Ascending aorta (tissue), 2 donors: ENCODE results near the gene OMP. TPM values are rescaled to one million over a fixed set of nuclear protein-coding genes. Genes with fewer than 3 reads are reported as not detected.
A peak's percentile ranks its signal among the peaks of the same experiment; 100 is the strongest.

Experiments
- DNase-seq, 2 donors: peaks; one replicate each; pipeline ENCODE4 v3.0.0-alpha.2; 2019; ENCODE audit warnings: low spot score in 2 of 2
- H3K27ac ChIP-seq, 2 donors: fragments of 200-600 bp; sonication (generic); one replicate each; pipeline ENCODE4 v1.5.1; 2016 to 2017; ENCODE audit warnings: mild to moderate bottlenecking in 1 of 2
- H3K27me3 ChIP-seq: fragments of 200-600 bp; sonication (generic); one replicate; pipeline ENCODE4 v1.5.1; 2017
- H3K36me3 ChIP-seq, 2 donors: fragments of 200-600 bp; sonication (generic); one replicate each; pipeline ENCODE4 v1.5.1; 2016
- H3K4me1 ChIP-seq, 2 donors: fragments of 200-600 bp; sonication (generic); one replicate each; pipeline ENCODE4 v1.5.1; 2016 to 2017; ENCODE audit warnings: mild to moderate bottlenecking in 1 of 2
- H3K4me3 ChIP-seq, 2 donors: fragments of 200-600 bp; sonication (generic); one replicate each; pipeline ENCODE4 v1.5.1; 2016 to 2017; ENCODE audit warnings: mild to moderate bottlenecking in 1 of 2
- H3K9me3 ChIP-seq, 2 donors: fragments of 200-600 bp; sonication (generic); one replicate each; pipeline ENCODE4 v1.5.1; 2016
- intact Hi-C: fragments of 100-400 bp; cut with DNase I; formaldehyde crosslinking; loops from one replicate; pipeline ENCODE4 v1.15.1; 2023
- total RNA-seq: library from RNA; depleted of rRNA; stranded (reverse); fragments of >200 nt; gene quantifications from one replicate; pipeline ENCODE4 v1.1.0, GENCODE V29; 2016
- TF ChIP-seq, protein P1 (sequence below), 3 experiments: fragments of 200-600 bp in 2 of 3; fragments of 450-650 bp in 1 of 3; sonication (generic) in 2 of 3; IDR thresholded peaks; one replicate each; pipeline ENCODE4 v1.5.1; 2016 to 2019; ENCODE audit warnings: antibody characterized with exemption in 3 of 3, mild to moderate bottlenecking in 1 of 3, moderate library complexity in 1 of 3

OMP gene
- total RNA-seq, 1 donor from 2014 or later, result not detected

DNA sequence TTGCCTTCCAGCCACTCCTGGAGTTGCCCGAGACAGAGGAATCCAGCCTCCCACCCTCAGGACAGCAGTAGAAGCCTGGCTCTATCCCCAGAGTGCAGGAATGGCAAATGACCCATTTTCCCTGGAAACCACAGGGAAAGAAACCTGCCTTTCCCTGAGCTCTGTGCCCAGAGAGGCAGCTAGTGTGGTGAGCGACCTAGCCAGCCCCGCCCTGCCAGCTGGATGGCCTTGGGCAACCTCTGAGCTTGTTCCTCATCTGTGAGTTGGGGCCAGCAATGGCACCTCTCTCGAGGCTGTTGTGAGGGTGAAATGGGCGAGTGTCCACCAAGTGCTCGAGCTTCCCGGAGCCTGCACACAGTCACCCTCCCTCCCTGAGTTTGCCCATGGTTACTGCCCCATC, 3.7 kb downstream of the OMP start:
- peaks cover 0 to 9% of the 10 kb centered on the region in 2 donors for H3K4me1 ChIP-seq
- intact Hi-C loops, result no loop called here
- H3K36me3 ChIP-seq, result peaks cover 0 to 5% of the 10 kb centered on the region in 2 donors
- H3K4me3 ChIP-seq, result no peak overlapping the region
- H3K27ac ChIP-seq, result no peak overlapping the region
- no peak for DNase-seq
- TF ChIP-seq, protein P1, sequence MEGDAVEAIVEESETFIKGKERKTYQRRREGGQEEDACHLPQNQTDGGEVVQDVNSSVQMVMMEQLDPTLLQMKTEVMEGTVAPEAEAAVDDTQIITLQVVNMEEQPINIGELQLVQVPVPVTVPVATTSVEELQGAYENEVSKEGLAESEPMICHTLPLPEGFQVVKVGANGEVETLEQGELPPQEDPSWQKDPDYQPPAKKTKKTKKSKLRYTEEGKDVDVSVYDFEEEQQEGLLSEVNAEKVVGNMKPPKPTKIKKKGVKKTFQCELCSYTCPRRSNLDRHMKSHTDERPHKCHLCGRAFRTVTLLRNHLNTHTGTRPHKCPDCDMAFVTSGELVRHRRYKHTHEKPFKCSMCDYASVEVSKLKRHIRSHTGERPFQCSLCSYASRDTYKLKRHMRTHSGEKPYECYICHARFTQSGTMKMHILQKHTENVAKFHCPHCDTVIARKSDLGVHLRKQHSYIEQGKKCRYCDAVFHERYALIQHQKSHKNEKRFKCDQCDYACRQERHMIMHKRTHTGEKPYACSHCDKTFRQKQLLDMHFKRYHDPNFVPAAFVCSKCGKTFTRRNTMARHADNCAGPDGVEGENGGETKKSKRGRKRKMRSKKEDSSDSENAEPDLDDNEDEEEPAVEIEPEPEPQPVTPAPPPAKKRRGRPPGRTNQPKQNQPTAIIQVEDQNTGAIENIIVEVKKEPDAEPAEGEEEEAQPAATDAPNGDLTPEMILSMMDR (IDR thresholded peaks at IDR 0.05), result no peak
- H3K27me3 ChIP-seq, result no peaks in the 10 kb centered on the region
- no peaks in the 10 kb centered on the region for H3K9me3 ChIP-seq

GRCh38 chr11:77106759-77107158, 4.1 kb downstream of the OMP start:
- Histone ChIP-seq H3K27me3 (no peaks in the 10 kb centered on the region), H3K36me3 (peaks cover 0 to 5% of the 10 kb centered on the region in 2 donors), H3K27ac (no peak overlapping the region), H3K4me1 (peaks cover 0 to 9% of the 10 kb centered on the region in 2 donors), H3K9me3 (no peaks in the 10 kb centered on the region), H3K4me3 (no peak overlapping the region)
- no peak for DNase-seq
- intact Hi-C loops, result no loop called here
- TF ChIP-seq, protein P1 (IDR thresholded peaks at IDR 0.05), result no peak

- no peak overlapping the region for H3K27ac ChIP-seq
- DNase-seq, result peak; percentile 22 to 80
- peaks cover 0 to 2% of the 10 kb centered on the region in 2 donors for H3K36me3 ChIP-seq
- intact Hi-C loops, result no loop called here
- TF ChIP-seq, protein P1 (IDR thresholded peaks at IDR 0.05), result no peak
- H3K9me3 ChIP-seq, result no peaks in the 10 kb centered on the region
- H3K4me1 ChIP-seq, result peaks cover 0 to 9% of the 10 kb centered on the region in 2 donors
- no peak overlapping the region for H3K4me3 ChIP-seq
- H3K27me3 ChIP-seq, result no peaks in the 10 kb centered on the region
Measured at GRCh38 chr11:77107950-77108349, 5.3 kb downstream of the OMP start.

DNA sequence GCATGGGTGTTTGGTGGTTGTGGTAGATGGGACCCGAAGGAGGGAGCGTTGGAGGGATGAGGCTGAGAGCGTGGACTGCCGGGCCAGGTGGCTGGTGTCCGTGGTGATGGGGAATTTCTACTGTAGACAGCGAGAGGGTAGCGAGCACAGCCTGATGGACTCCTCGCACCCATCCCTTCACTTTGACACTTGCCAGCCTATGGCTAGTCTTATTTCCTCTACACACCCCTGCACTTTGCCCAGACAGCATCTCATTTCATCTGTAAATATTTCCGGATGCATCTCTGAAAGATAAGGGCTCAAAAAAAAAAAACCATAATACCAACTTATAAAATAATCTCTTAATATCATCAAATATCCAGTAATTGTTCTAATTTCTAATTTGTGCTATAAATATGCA, 5.8 kb downstream of the OMP start:
- DNase-seq, result no peak
- Histone ChIP-seq H3K4me3 (no peak overlapping the region), H3K36me3 (no peaks in the 10 kb centered on the region), H3K27me3 (no peaks in the 10 kb centered on the region), H3K27ac (no peak overlapping the region), H3K9me3 (no peaks in the 10 kb centered on the region), H3K4me1 (peaks cover 0 to 9% of the 10 kb centered on the region in 2 donors)
- TF ChIP-seq, protein P1 (IDR thresholded peaks at IDR 0.05), result no peak
- intact Hi-C loops, result no loop called here

GRCh38 chr11:77109236-77110019, 6.8 kb downstream of the OMP start:
- TF ChIP-seq, protein P1 (IDR thresholded peaks at IDR 0.05), result no peak
- intact Hi-C loops, result loop anchor here (5.0 kb wide), 1 partner anchor 62 kb away; no protein-coding TSS in a partner anchor
- Histone ChIP-seq H3K27me3 (no peaks in the 10 kb centered on the region), H3K36me3 (no peaks in the 10 kb centered on the region), H3K4me3 (no peak overlapping the region), H3K9me3 (no peaks in the 10 kb centered on the region), H3K27ac (no peak overlapping the region), H3K4me1 (peaks cover 0 to 9% of the 10 kb centered on the region in 2 donors)
- DNase-seq, result no peak
